GM15510 (cell line): ENCODE data around the gene OPCML.

ENCODE experiments used
- POLR2A ChIP-seq: IDR thresholded peaks from 3 replicates; pipeline ENCODE4 v1.6.1; 2011; ENCODE audit warnings: borderline replicate concordance; ENCODE audit not compliant: insufficient read length; ENCODE audit errors: extremely low read depth

OPCML gene

DNA sequence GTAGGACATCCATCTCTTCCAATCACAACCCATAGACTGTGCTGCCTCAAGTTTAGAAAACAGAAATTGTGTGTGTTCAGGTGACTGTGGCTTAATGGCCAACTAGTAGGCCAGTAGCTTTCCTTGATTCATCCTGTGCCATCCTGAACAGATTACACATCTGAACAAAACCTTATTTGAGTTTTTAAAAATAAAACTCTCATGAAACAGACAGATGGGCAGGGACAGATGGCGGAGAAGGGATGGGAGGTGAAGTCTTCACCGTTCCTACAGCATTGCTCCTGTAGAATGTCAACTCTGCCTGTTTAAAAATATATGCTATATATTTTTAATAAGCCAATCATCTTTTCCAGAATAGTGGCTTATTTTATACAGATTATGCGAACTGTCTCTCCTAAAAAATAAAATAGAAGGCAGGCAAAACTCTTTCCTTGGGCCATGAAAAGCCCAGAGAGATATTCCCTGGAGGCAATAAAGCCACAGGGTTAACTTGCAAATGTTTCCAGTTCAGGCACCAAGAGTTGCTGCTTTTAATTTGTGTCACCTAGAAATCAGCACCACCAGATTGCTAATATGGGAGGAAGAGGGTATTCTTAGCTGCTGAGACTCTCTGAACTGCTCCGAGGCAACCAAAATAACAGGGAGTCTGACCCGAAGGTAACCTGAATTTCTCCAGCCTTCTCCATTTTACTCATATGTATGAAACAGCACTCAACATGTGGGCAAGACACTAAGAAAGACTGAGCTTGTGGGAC is 861.2 kb downstream of the OPCML start:
- TF ChIP-seq POLR2A: no peak

DNA sequence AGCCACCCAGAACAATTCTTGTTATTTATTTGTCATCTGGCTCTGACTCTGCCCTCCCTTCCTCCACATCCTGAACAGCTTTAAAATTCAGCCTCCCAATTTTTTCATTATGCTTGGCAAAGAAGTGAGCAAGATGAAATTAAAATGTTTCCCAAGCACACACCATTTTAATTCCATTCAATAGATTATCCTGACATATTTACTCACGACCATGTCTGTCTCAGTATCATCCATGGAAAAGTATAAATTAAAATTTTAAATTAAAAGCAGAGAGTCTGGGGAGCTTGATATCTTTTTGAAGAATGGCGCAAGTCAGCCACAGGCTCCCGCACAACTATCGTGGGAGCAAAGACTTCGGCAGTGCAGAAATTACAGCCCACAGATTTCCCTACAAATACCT is 862.4 kb downstream of the OPCML start:
- no peak for TF ChIP-seq POLR2A

DNA sequence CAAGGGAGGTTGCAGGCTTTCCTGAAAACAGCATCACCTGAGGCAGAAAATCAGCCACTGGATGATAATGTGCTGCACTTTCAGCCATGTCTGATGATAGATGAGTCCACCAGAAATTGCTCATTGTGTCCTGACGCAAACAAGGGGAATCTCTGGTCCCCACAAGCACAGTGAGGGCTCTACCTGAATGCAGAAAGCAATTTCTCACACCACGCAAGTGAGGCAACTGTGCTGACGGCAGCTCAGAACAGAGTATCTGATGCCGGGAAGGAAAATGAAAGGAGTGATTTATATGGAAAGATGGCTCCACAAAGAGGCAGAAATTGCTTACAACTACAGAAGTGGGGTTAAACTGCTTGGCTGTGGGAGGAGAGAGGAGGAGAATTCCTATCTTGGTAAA is 867.1 kb downstream of the OPCML start:
- no peak for TF ChIP-seq POLR2A

DNA sequence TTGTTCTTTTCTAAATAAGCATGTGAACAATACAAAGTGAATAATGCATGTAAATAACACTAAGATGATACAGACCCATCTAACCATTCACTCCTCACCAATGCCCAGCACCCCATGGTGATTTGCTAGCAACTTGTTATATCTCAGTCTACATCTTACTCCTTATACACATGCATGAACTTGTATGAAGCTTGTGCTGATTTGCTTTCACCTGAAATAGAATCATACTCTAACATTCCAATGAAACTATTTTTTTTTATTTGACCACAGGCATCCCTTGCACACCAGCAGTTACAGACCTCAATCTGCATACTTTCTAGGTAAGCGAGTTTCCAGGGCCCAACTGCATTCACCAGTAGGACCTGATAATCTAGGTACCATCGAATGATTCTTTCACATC is 873.6 kb downstream of the OPCML start:
- TF ChIP-seq POLR2A: no peak

DNA sequence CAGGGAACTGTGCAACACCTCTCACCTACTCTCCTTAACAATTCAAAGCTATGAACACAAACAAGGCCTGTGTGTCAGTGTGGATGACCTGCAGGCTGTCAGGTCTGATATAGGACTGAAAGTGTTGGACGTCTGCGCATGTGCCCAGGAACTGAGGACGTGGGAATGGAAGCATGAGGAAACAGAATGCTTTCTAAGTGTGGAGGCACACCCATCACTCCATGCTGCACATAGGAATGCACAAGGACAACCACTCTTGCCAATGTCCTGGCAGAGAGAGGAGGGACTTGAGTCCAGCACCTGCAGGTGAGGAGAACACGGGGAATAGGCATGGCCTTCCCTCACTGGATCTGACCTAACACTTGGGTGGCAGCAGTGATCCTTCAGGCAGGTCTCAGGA is 874.3 kb downstream of the OPCML start:
- no peak for TF ChIP-seq POLR2A

DNA sequence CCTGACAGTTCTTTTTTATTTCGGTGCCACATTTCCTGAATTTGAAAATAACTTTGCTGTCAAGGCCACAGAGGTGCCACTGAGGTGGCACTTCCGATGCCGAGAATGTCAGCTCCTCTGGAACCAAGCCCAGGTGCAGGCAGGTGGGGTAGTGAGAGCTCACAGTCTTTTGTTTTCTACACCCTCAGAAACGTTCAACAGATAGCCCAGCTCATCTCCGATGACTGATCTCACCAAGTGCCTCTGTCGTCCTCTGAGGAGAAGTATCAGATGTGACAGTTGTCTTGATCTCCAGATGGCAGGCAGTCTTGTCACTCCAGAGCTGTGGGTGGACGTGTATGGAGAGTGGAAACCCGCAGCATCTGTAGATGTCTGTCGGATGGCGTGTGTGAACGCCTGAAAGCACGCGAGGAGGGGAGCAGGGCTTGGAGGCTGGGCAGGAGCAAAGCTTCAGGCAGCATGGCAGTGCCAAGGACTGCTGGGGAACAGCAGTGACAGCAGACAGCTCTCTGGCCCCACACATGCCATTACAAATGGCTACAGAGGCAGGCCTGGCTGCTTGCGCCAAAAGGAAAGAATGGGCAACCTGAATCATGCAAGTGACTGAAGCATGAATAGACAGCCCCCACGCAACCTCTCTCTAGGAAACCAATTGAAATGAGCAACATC is 877.0 kb downstream of the OPCML start:
- TF ChIP-seq POLR2A: no peak

DNA sequence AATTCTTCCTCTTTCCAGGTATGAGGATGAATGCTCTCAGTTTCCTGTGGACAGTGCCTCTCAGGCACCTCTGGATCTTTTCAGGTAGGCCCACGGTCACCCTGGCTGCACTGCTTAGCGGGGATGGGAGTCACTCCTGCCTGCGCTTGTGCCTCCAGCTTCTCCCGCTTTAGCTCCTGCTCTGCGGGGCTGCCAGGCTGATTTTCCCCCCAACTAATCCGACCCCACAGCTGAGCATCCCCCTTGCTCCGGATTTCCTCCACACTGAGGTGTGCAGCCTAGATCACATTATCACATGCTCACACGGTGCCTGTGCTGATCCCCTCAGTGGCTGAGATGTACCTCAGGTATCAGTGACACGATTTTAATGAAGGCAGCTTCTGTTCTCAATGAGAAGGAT is 879.1 kb downstream of the OPCML start:
- TF ChIP-seq POLR2A: no peak

DNA sequence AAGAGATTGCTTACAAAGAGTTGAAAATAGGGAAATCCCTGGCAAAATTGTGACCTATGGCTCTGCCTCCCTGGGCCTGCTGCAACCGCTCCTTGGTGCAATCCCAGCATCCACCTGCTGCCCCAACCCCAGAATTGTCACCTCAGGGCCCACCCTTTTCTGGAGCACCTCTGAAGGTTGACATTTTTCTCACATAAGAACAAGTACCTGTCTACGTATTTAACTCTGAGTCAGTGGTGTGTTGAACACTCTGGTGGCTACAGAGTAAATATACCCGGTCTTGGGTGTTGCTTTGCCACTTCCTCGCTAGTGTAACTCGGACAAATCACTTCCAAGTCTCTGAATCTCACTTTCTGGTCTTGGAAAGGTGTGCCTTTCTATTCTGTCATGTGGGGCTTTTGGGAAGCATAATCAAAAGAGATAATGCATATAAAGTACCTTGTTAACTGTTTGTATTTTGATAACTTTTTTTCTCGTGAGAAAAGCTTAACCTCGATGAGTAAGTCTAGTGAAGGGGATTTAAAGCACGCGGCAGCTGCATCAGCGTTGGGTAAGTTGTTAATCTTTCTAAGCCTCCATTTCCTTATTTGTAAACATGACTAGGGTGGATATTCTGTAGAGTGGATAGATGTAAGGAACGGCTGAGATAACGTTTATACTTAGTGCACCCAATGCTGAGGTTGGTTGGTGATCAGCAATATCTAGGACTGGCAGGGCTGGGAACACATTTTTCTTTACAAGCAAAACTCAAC is 881.2 kb downstream of the OPCML start:
- TF ChIP-seq POLR2A: no peak

DNA sequence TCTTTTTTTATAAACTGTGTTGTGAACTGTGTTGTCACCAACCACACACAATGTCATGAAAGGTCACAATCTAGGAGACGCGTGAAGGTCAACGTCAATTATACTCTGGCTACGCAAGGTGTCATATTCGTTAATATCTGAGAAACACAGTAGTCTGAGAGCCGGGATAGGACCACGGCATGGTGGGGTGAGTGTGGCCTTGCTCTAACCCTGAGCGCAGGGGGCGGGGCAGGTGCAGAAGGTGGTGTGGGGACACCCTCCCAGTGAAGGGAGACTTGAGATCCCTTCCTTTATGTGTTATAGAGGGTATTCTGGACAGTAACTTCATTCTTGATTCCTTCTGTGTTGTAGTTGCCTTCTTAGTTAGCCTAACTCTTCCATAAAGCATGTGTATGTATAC is 883.0 kb downstream of the OPCML start:
- TF ChIP-seq POLR2A: no peak

DNA sequence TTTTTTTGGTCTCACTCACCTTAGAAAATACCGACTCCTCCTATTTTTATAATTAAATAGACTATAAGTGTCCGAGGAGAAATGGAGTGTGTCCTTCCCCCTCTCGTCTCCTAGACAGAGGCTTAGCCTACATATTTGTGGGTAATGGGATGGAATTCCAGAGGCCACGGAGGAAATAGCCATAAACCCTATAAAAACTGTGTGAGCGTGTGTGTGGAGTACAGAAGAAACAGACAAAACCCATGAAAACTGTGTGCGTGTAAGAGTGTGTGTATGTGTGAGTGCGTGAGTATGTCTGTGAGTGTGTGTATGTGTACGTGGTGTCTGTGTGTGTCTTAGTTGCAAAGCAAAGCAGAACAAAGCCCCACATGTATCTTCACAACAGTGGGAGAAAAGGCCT is 883.5 kb downstream of the OPCML start:
- no peak for TF ChIP-seq POLR2A

DNA sequence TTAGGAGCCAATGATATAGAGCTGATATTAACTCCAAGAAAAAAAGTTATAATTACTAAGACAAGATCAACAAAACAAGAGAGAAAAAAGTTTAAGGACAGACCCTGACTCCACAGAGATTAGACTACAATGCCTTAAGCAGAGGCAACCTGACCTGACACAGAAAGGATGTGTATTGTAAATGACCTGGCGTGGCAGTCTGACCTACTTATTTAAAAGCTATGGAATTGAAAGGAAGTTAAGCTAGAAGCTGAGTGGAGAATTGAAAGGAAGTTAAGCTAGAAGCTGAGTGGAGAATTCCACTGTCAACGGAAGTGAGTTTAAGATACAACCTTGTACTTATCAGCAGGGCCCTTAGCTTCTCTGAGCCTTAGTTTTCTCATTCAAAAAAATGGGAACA is 885.4 kb downstream of the OPCML start:
- no peak for TF ChIP-seq POLR2A

DNA sequence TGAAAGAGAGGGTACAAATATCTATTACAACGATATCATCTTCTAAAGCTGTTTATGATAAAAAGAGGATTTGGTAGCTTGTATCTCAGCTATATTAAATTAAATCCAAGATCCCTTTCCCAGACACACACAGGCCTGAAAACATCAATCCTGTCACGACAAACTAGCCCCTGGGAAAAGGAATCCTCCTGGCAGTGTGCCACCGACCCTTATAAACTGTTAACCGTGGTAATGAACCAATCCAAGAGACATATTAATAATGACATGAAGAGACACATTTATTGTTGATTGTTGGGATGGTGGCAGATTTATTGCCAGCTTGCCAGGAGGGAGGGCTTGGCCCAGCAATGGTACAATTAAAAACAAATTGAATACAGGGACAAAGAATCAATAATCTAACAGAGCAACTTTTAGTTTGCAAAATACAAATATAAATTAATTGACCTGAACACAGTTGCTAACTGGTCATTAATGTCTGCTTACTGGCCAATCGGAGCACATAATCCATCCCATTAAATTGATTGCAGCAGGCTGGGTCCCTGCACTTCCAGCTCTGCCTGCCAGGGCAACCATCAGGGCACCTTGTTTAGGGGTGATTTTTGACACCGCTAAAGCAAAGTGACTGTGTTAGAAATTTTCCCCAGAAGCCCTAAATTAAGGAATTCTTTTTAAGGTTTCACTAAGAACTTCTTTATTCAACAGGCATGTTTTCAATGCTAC is 887.6 kb downstream of the OPCML start:
- no peak for TF ChIP-seq POLR2A

DNA sequence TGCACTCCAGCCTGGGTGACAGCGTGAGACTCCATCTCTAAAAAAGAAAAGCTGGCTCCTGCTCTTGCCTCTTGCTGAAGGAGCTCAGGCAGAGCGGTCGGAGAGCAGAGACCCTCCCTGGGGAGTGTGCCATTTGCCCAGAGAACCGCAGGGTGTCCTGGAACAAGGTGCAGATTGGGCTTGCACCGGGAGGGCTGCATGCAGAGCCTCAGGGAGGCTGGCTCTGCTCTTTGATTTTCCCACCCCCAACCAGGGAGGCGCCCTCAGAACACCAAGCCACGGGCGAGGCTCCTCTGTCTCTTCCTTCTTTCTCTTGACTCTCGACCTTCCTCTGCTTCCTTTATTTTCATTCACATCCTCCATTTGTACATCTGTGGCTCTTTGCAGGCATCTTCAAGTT is 889.1 kb downstream of the OPCML start:
- TF ChIP-seq POLR2A: no peak

DNA sequence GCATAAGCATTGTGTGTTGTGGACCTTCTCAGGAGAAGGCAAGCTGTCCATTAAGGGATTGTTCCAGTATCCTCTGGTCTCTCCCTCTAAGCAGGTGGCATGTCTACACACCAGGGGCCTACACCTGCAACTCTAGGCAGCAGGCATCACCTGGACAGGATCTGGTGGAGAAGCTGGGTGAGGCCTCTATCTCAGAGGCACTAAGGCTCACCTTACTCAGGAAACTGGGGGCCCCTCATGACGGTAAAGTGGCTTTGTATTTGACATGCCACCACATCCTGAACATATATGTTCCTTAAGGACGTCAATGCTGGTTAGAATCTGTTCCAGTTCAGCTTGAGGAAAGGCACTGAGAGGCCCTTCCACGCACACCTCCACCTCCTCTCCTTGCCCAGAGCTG is 891.3 kb downstream of the OPCML start:
- no peak for TF ChIP-seq POLR2A

DNA sequence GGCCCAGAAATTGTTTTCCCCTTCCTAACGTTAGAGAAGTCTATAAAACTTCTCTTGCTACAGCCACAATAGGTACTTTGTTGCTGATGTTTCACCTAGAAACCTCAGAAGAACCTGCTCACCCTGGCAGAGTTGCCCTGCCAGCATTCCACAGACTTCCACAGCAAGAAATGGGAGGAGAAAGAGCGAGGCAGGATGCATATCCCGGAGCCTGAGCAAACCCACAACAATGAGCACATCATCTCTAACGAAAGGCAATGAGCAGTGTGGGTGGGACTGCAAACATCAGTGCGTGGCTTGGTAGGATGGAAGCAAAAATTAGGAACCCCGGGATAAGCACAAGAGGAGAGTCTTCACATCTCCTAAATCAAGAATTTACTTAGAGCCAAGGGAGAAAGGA is 892.3 kb downstream of the OPCML start:
- no peak for TF ChIP-seq POLR2A
